ENCODE measurements around the gene TMEM213.

Gene TMEM213

GRCh38 chr7:138843632-138844580 lies 46.1 kb downstream of the TMEM213 start:
- DNase-seq: no peak

- DNase-seq: no peak
Observed at GRCh38 chr7:138845711-138846110, 47.9 kb downstream of the TMEM213 start.

GRCh38 chr7:138848056-138848980 lies 50.5 kb downstream of the TMEM213 start:
- no peak for DNase-seq

- DNase-seq: no peak
Observed at GRCh38 chr7:138849701-138850100, 51.9 kb downstream of the TMEM213 start.

GRCh38 chr7:138852469-138852868 lies 54.7 kb downstream of the TMEM213 start:
- DNase-seq: no peak

- DNase-seq: no peak
Observed at GRCh38 chr7:138853448-138853847, 55.7 kb downstream of the TMEM213 start.

GRCh38 chr7:138854115-138854645 lies 56.4 kb downstream of the TMEM213 start:
- no peak for DNase-seq

- no peak for DNase-seq
Observed at GRCh38 chr7:138857728-138858127, 59.9 kb downstream of the TMEM213 start.

GRCh38 chr7:138861051-138861450 lies 63.3 kb downstream of the TMEM213 start:
- DNase-seq: no peak

- no peak for DNase-seq
Observed at GRCh38 chr7:138863931-138864330, 66.1 kb downstream of the TMEM213 start.

- peak; percentile 43 to 74 (median 61) for DNase-seq
Observed at GRCh38 chr7:138864667-138865066, 66.9 kb downstream of the TMEM213 start.

- peak; percentile 23 to 44 (median 25) for DNase-seq
Observed at GRCh38 chr7:138865843-138866242, 68.0 kb downstream of the TMEM213 start.

- no peak for DNase-seq
Observed at GRCh38 chr7:138866353-138866752, 68.6 kb downstream of the TMEM213 start.

- no peak for DNase-seq
Observed at GRCh38 chr7:138867744-138868143, 70.0 kb downstream of the TMEM213 start.

GRCh38 chr7:138868711-138869110 lies 70.9 kb downstream of the TMEM213 start:
- no peak for DNase-seq

- no peak for DNase-seq
Observed at GRCh38 chr7:138869353-138869752, 71.6 kb downstream of the TMEM213 start.

- DNase-seq: no peak
Observed at GRCh38 chr7:138871065-138871813, 73.4 kb downstream of the TMEM213 start.

GRCh38 chr7:138871814-138872090 lies 74.0 kb downstream of the TMEM213 start:
- no peak for DNase-seq

- no peak for DNase-seq
Observed at GRCh38 chr7:138872576-138872975, 74.8 kb downstream of the TMEM213 start.

- DNase-seq: no peak
Observed at GRCh38 chr7:138873220-138873892, 75.6 kb downstream of the TMEM213 start.

GRCh38 chr7:138875794-138876193 lies 78.0 kb downstream of the TMEM213 start:
- DNase-seq: peak in 1 of 3 donors; percentile 18

- no peak for DNase-seq
Observed at GRCh38 chr7:138876326-138876725, 78.5 kb downstream of the TMEM213 start.
